HG02943 (cell line): ENCODE results near the gene SRCAP.

Source experiments
- ATAC-seq: cut with Tn5 transposase; IDR thresholded peaks from one replicate; pipeline ENCODE4 v1.9.1; 2021; ENCODE audit warnings: mild to moderate bottlenecking, low read depth, moderate library complexity; ENCODE audit not compliant: unreplicated experiment

The SRCAP gene

GRCh38 chr16:30750876-30751465, 52.0 kb downstream of the SRCAP start:
- ATAC-seq = no peak

GRCh38 chr16:30753596-30753995, 54.6 kb downstream of the SRCAP start:
- no peak for ATAC-seq

- ATAC-seq = no peak
These were observed 57.2 kb downstream of the SRCAP start for GRCh38 chr16:30755955-30756780.

GRCh38 chr16:30756781-30757100, 57.8 kb downstream of the SRCAP start:
- ATAC-seq = no peak

GRCh38 chr16:30757316-30757715, 58.3 kb downstream of the SRCAP start:
- ATAC-seq = no peak

GRCh38 chr16:30758988-30759491, 60.1 kb downstream of the SRCAP start:
- ATAC-seq = no peak

GRCh38 chr16:30760001-30760559, 61.1 kb downstream of the SRCAP start:
- no peak for ATAC-seq

- ATAC-seq = no peak
These were observed 61.8 kb downstream of the SRCAP start for GRCh38 chr16:30760577-30761426.

- peak; percentile 28 for ATAC-seq
These were observed 62.5 kb downstream of the SRCAP start for GRCh38 chr16:30761427-30761927.

- ATAC-seq = peak; percentile 75
These were observed 63.2 kb downstream of the SRCAP start, which contains the start of the genes CFAP119 and RNF40 for GRCh38 chr16:30761928-30762902. TSS of gene CFAP119 (minus strand) at chr16:30762062. CDS start at chr16:30761748, 314 bp downstream. TSS of gene RNF40 (plus strand) at chr16:30762322. CDS start at chr16:30762546, 224 bp downstream.

- no peak for ATAC-seq
These were observed 64.2 kb downstream of the SRCAP start for GRCh38 chr16:30762991-30763725.

GRCh38 chr16:30764086-30764485, 65.1 kb downstream of the SRCAP start:
- ATAC-seq = no peak

- ATAC-seq = no peak
These were observed 66.0 kb downstream of the SRCAP start for GRCh38 chr16:30764816-30765465.

- ATAC-seq = no peak
These were observed 67.4 kb downstream of the SRCAP start for GRCh38 chr16:30766206-30766932.

- ATAC-seq = no peak
These were observed 67.9 kb downstream of the SRCAP start for GRCh38 chr16:30766933-30767284.

GRCh38 chr16:30767767-30768465, 68.9 kb downstream of the SRCAP start:
- ATAC-seq = no peak
